ENCODE results near the gene AP1G2.
"Not testable (repeated sequence)": the region's sequence is repeated elsewhere in the genome, so short reads cannot be mapped to it uniquely, and the experiment has no call there.

The AP1G2 gene

GRCh38 chr14:23567186-23568020 is at the start of gene AP1G2:
Gene AP1G2 (minus strand): TSS chr14:23567791. CDS start chr14:23567314, 477 bp downstream.
- peak within 1 kb of the TSS; percentile 97 for H3K4me3 ChIP-seq
- H3K27ac ChIP-seq = no peak within 1 kb of the TSS
- DNase-seq (ENCODE audit: low read depth, low spot score) = no peak
- no peaks in the 10 kb centered on the region for H3K9me3 ChIP-seq (ENCODE audit: low read depth, low read length)
- H3K9ac ChIP-seq (ENCODE audit: insufficient read length) = peak within 1 kb of the TSS; percentile 76
- TF ChIP-seq FOXP2 (optimal IDR thresholded peaks at IDR 0.05; ENCODE audit: control extremely low read depth, extremely low read length, insufficient read depth) = no peak
- peak; percentile 77 for TF ChIP-seq POLR2AphosphoS5 (IDR thresholded peaks at IDR 0.05; ENCODE audit: borderline replicate concordance, low read depth, low read length)
- H3K36me3 ChIP-seq (ENCODE audit: insufficient read depth, low read length) = no peaks in the 10 kb centered on the region; the same call in 1 of the 2 replicates

- TF ChIP-seq POLR2AphosphoS5 (IDR thresholded peaks at IDR 0.05; ENCODE audit: borderline replicate concordance, low read depth, low read length) (no peak), EZH2 (IDR thresholded peaks at IDR 0.05) (no peak), FOXP2 (optimal IDR thresholded peaks at IDR 0.05; ENCODE audit: control extremely low read depth, extremely low read length, insufficient read depth) (no peak)
- Histone ChIP-seq H3K9me3 (ENCODE audit: low read depth, low read length) (no peaks in the 10 kb centered on the region), H3K9ac (ENCODE audit: insufficient read length) (no peak overlapping the region), H3K36me3 (ENCODE audit: insufficient read depth, low read length) (no peaks in the 10 kb centered on the region), H3K4me3 (no peak overlapping the region), H3K27ac (no peak overlapping the region)
- DNase-seq (ENCODE audit: low read depth, low spot score) = no peak
Measured at GRCh38 chr14:23615856-23616255, 48.3 kb upstream of the AP1G2 start.

- Histone ChIP-seq H3K36me3 (ENCODE audit: insufficient read depth, low read length) (no peaks in the 10 kb centered on the region), H3K27ac (no peak overlapping the region), H3K4me3 (no peak overlapping the region), H3K9ac (ENCODE audit: insufficient read length) (no peak overlapping the region), H3K9me3 (ENCODE audit: low read depth, low read length) (no peaks in the 10 kb centered on the region)
- no peak for TF ChIP-seq FOXP2 (optimal IDR thresholded peaks at IDR 0.05; ENCODE audit: control extremely low read depth, extremely low read length, insufficient read depth)
- no peak for TF ChIP-seq POLR2AphosphoS5 (IDR thresholded peaks at IDR 0.05; ENCODE audit: borderline replicate concordance, low read depth, low read length)
- no peak for TF ChIP-seq EZH2 (IDR thresholded peaks at IDR 0.05)
- DNase-seq (ENCODE audit: low read depth, low spot score) = no peak
Measured at GRCh38 chr14:23614395-23614828, 46.8 kb upstream of the AP1G2 start.

GRCh38 chr14:23613242-23614070 is 45.9 kb upstream of the AP1G2 start:
- Histone ChIP-seq H3K36me3 (ENCODE audit: insufficient read depth, low read length) (no peaks in the 10 kb centered on the region), H3K4me3 (no peak overlapping the region), H3K9ac (ENCODE audit: insufficient read length) (no peak overlapping the region), H3K9me3 (ENCODE audit: low read depth, low read length) (no peaks in the 10 kb centered on the region), H3K27ac (no peak overlapping the region)
- no peak for DNase-seq (ENCODE audit: low read depth, low spot score)
- TF ChIP-seq FOXP2 (optimal IDR thresholded peaks at IDR 0.05; ENCODE audit: control extremely low read depth, extremely low read length, insufficient read depth) (no peak), POLR2AphosphoS5 (IDR thresholded peaks at IDR 0.05; ENCODE audit: borderline replicate concordance, low read depth, low read length) (no peak), EZH2 (IDR thresholded peaks at IDR 0.05) (no peak)

GRCh38 chr14:23612802-23613201 is 45.2 kb upstream of the AP1G2 start:
- H3K9me3 ChIP-seq (ENCODE audit: low read depth, low read length) = no peaks in the 10 kb centered on the region
- TF ChIP-seq EZH2 (IDR thresholded peaks at IDR 0.05) (no peak), POLR2AphosphoS5 (IDR thresholded peaks at IDR 0.05; ENCODE audit: borderline replicate concordance, low read depth, low read length) (no peak), FOXP2 (optimal IDR thresholded peaks at IDR 0.05; ENCODE audit: control extremely low read depth, extremely low read length, insufficient read depth) (no peak)
- H3K27ac ChIP-seq = no peak overlapping the region
- H3K36me3 ChIP-seq (ENCODE audit: insufficient read depth, low read length) = no peaks in the 10 kb centered on the region
- H3K9ac ChIP-seq (ENCODE audit: insufficient read length) = no peak overlapping the region
- H3K4me3 ChIP-seq = no peak overlapping the region
- DNase-seq (ENCODE audit: low read depth, low spot score) = no peak

DNA sequence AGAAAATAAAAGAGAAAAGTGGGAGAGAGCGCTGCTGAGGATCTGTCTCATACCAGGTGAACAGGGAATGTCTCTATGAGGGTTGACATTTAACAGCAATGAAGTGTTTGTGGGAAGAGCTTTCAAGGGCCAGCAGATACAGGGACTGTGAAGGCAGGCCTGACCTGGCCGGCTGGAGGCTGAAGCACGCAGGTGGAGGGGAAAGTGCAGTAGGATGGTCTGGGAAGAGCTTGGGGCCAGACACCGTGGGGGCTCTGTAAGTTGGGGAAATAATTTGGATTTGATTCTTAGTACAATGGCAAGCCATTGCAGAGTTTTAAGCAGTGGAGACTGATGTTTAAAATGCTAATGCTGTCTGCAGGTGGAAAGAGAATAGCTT is 44.8 kb upstream of the AP1G2 start:
- H3K9ac ChIP-seq (ENCODE audit: insufficient read length) = no peak overlapping the region
- no peak overlapping the region for H3K27ac ChIP-seq
- H3K36me3 ChIP-seq (ENCODE audit: insufficient read depth, low read length) = no peaks in the 10 kb centered on the region
- no peak for TF ChIP-seq EZH2 (IDR thresholded peaks at IDR 0.05)
- H3K9me3 ChIP-seq (ENCODE audit: low read depth, low read length) = no peaks in the 10 kb centered on the region
- no peak overlapping the region for H3K4me3 ChIP-seq
- DNase-seq (ENCODE audit: low read depth, low spot score) = no peak

DNA sequence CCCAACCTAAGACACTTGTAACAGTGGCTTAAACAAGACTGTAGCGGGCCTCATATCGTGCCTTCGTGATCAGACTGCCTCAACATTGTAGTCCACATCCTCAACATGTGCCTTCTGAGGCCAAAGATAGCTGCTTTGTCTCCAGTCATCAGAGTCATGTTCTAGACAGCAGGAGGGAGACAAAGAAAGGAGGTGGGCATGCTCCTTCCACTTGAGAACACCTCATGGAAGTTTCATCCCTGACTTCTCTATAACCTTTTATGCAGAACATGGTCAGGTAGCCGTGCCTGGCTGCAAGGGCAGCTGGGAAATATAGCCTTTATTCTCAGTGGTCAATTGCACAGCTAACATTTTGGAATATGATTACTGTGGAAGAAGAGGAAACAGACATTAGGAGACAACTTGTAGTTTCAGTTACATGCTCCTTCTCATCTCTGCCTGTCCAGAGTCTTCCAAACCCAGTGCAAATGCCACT is 43.3 kb upstream of the AP1G2 start:
- no peaks in the 10 kb centered on the region for H3K9me3 ChIP-seq (ENCODE audit: low read depth, low read length)
- TF ChIP-seq FOXP2 (optimal IDR thresholded peaks at IDR 0.05; ENCODE audit: control extremely low read depth, extremely low read length, insufficient read depth) (no peak), POLR2AphosphoS5 (IDR thresholded peaks at IDR 0.05; ENCODE audit: borderline replicate concordance, low read depth, low read length) (no peak), EZH2 (IDR thresholded peaks at IDR 0.05) (no peak)
- no peak overlapping the region for H3K27ac ChIP-seq
- H3K4me3 ChIP-seq = no peak overlapping the region
- H3K9ac ChIP-seq (ENCODE audit: insufficient read length) = no peak overlapping the region
- no peak for DNase-seq (ENCODE audit: low read depth, low spot score)
- H3K36me3 ChIP-seq (ENCODE audit: insufficient read depth, low read length) = no peaks in the 10 kb centered on the region

DNA sequence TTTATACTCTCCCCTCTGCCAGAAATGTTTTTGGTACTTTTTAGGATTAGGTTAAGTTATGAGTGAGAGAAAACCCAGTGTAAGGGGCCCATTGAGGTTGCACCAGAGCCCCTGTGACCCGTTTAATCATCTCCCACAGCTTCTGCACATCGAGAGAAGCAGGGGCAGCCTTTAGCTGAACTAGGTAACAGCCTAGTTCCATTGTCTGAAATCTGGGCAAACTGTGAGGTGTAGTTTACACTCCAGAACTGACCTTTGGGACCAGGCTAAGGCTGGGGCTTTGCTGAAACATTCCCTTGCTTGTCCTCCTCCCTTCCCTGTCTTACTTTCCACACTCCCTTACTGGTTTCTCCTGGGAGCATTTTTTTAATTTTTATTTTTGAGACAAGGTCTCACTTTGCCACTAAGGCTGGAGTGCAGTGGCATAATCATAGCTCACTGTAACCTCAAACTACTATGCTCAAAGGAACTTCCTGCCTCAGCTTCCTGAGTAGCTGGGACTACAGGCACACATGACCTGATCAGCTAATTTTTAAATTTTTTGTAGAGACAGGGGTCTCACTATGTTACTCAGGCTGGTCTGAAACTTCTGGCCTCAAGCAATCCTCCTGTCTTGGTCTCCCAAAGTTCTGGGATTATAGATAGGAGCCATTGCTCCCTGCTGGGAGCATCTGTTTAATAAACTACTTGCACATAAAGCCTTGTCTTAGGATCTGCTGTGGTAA is 42.7 kb upstream of the AP1G2 start:
- Histone ChIP-seq H3K27ac (no peak overlapping the region), H3K9me3 (ENCODE audit: low read depth, low read length) (no peaks in the 10 kb centered on the region), H3K4me3 (no peak overlapping the region), H3K36me3 (ENCODE audit: insufficient read depth, low read length) (no peaks in the 10 kb centered on the region), H3K9ac (ENCODE audit: insufficient read length) (no peak overlapping the region)
- no peak for DNase-seq (ENCODE audit: low read depth, low spot score)
- TF ChIP-seq POLR2AphosphoS5 (IDR thresholded peaks at IDR 0.05; ENCODE audit: borderline replicate concordance, low read depth, low read length) (no peak), FOXP2 (optimal IDR thresholded peaks at IDR 0.05; ENCODE audit: control extremely low read depth, extremely low read length, insufficient read depth) (no peak), EZH2 (IDR thresholded peaks at IDR 0.05) (no peak)

DNA sequence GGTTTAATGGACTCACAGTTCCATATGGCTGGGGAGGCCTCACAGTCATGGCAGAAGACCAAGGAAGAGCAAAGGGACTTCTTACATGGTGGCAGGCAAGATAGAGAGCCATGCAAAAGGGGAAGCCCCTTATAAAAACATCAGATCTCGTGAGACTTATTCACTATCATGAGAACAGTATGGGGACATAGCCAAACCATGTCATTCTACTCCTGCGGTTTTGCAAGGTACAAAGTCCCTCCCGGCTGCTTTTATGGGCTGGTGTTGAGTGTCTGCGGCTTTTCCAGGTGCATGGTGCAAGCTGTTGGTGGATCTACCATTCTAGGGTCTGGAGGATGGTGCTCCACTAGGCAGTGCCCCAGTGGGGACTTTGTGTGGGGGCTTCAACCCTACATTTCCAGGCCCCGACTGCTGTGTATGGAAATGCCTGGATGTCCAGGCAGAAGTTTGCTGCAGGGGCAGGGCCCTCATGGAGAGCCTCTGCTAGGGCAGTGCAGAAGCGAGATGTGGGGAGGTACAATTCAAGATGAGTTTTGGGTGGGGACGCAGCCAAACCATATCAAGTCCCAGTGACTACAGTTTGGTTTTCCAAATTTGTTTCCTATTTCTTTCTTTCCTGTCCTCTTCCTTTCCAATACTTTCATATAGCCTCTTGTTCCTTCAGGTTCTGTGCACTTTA is 42.0 kb upstream of the AP1G2 start:
- not testable (repeated sequence) for H3K27ac ChIP-seq; H3K36me3 ChIP-seq (ENCODE audit: insufficient read depth, low read length); H3K9ac ChIP-seq (ENCODE audit: insufficient read length); H3K4me3 ChIP-seq; H3K9me3 ChIP-seq (ENCODE audit: low read depth, low read length); DNase-seq (ENCODE audit: low read depth, low spot score)
